ENCODE results near the gene TRIM73.
"Not testable (repeated sequence)": the region's sequence is repeated elsewhere in the genome, so short reads cannot be mapped to it uniquely, and the experiment has no call there.

TRIM73 gene

DNA sequence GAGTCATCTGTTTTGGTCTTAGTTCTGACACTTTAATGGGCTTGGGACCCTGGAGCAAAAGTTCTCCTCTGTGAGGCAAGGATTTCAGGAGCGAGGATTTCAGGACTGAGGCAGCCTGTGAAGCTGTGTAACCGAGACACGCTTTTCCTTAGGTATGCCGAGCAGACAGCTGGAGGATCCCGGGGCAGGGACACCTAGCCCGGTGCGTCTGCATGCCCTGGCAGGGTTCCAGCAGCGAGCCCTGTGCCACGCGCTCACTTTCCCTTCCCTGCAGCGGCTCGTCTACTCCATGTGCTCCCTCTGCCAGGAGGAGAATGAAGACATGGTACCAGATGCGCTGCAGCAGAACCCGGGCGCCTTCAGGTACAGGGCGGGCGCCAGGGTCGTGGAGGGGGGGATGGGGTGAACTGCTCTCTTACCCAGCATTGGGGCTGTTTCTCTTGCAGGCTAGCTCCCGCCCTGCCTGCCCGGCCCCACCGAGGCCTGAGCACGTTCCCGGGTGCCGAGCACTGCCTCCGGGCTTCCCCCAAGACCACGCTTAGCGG, 20.5 kb downstream of the TRIM73 start:
- ATAC-seq, DNase-seq: not testable (repeated sequence)

DNA sequence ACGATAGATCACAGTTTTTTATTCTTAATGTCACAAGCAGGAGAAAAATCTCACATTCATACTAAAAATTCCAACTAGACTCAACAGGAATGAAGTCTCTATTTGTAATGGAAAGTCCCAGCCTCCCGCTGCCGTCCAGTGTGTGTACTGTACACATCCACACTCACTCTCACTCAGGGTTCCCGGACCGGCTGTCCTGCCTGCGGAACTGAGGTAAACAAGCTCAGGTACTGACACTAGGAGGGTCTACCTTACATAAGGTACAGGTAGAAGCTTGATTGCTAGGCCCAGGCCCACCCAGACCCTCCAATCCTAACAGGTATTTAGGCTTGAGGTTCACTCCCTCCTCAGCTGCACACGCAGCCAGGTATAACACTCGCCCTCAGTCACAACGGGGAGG, 21.4 kb downstream of the TRIM73 start:
- not testable (repeated sequence) for DNase-seq, ATAC-seq

DNA sequence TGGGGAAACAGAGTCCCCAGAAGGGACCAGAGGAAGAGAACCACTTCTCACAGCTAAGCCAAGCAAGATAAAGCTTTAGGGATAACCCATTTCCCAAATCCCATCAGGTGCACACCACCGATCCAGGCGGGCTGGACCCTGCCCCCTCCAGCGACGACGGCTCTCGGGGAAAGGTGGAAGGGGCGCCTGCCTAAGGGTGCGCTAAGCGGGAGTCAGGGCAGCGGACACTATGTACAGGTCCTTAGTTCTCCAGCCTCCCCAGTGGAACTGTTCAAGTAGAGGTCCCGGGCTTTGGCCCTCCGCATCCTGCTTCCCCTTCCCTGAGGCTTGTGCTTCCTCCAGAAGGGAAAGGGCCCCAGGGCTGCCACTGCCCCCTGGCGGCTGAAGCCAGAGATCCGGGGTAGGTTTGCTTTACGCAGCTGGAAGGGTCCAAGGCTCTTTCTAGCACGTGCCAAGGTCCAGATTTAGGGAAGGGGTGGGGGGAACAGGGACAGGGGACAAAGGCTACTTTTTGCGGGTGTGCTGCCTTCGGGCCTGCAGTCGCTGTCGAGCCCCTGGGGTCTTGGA, 22.9 kb downstream of the TRIM73 start:
- not testable (repeated sequence) for DNase-seq, ATAC-seq

DNA sequence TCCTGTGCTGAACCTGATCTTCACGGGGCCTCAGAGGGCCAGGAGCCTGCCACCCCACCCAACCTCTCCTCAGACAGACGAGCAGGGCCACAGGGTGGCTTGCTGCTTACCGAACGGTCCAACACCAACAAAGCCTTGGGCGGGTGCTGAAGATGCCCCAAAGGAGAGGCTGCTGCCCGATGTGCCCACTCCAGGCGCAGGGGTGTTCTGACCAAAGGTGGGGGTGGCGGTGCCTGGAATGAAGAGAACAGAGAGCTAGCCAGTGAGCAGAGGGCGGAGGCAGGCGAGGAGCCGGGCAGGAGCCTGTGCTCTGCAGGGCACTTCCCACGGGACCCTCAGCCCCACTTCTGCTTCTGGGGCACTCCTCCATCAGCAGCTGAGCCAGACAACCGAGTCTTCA, 23.8 kb downstream of the TRIM73 start:
- not testable (repeated sequence) for DNase-seq, ATAC-seq

DNA sequence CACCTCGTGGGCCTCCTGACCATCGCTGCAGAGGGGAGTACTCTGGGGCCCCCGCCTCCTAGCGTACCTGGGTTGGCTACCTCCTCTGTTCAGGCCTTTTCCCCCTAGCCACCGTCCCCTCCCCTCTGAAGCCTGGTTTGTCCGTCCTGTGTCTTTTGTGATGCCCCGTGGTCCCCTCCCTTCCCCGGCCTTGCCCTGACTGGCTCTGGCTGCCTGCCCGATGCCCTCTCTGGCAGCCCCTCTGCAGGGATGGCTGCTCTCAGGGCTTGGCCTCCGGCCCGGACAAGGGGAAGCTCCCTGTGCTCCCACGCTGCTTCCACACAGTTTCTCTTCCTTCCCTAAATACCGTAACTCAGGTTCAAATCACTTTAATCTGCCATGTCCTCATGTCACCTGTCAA, 24.3 kb downstream of the TRIM73 start:
- ATAC-seq, DNase-seq: not testable (repeated sequence)

DNA sequence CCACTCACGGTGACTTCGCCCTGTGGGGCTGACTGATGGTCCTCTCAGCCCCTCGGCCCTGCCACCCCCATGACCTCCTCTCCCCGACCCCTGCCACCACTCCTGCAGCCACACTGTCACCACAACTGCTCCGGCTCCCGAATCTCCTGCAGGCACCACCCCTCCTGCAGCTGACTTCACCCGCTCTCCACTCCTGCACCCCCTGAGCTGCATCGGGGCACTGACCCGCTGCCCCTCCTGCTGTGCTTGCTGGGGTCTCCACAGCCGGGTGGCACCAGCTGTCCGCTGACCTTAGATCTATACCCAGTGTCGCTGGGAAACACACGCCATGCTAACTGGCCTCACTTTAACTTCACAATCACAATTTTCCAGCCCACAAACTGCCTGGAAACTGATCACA, 24.7 kb downstream of the TRIM73 start:
- DNase-seq, ATAC-seq: not testable (repeated sequence)

DNA sequence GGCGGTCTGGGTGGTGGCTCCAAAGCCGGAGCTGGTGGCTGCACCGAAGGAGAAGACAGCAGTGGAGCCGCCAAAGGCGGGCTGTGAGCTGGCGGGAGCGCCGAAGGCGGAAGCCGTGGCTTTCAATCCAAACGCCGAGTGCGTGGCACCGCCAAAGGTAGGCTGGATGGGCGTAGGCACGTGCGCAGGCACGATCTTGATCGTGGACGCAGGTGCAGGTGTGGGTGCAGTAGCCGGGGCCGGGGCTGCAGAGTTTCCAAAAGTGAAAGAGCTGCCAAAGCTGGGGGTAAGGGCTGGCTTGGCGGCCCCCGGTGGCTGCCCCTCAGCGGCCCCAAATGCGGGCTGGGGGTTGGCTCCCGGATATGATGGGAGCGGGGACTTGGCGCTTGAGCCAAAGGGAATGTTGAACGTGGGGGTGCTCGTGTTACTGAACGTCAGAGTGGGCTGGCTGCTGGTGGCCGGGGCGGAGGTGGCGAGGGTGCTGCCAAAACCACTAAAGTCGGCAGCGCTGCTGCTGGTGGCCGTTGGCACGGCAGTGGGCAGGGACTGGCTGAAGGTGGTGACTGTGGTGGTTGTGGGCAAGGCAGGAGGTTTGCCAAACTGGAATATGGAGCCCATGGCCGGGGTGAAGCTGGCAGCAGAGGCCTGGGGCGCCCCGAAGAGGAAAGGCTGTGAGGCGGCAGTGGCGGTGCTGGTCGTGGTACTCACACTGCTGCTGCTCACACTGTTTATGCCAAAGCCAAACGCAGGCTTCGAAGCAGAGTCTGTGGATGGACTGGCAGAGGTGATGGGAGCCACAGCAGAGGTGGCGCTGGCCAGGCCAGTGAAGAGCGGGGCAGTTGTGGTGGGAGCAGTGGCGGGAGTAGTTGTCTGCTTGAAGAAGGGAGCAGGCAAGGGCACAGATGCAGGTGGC, 26.6 kb downstream of the TRIM73 start:
- DNase-seq, ATAC-seq: not testable (repeated sequence)

DNA sequence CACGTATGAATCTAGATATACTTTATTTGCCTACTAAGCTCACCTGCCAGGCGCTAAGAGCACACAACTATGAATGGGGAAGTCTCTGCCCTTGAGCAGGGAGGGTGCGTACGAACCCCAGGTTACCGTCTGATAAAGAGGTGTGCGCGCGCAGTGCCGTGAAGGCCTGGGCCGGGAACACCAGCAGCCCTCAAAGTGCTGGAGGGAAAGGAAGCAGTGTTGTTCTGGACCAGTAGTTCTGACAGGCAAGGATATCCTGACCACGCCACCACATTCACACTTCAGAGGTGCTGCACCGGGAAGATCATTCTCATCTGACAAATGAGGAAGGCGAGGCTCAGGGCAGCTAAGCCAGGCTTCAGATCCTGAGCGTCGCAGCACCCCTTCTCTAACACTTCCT, 28.1 kb downstream of the TRIM73 start:
- not testable (repeated sequence) for ATAC-seq, DNase-seq

DNA sequence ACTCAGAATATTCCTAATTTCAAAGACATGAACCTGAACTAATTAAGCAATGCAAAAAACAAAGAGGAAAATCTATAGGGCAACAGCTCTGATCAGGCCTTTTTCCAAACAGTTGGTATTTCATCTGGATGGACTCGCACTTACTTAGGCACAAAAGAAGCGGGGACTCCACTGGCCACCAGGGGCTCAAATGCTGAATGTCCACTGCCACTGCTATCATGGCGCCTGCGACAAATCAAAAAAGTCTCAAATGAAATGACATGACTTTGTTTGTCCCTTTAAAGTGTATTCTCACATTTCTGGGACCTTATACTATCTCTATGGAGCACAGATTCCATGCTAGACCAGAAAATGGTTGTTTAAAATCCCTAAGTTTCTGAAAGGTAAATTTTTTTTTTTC, 43.6 kb downstream of the TRIM73 start:
- not testable (repeated sequence) for DNase-seq, ATAC-seq

DNA sequence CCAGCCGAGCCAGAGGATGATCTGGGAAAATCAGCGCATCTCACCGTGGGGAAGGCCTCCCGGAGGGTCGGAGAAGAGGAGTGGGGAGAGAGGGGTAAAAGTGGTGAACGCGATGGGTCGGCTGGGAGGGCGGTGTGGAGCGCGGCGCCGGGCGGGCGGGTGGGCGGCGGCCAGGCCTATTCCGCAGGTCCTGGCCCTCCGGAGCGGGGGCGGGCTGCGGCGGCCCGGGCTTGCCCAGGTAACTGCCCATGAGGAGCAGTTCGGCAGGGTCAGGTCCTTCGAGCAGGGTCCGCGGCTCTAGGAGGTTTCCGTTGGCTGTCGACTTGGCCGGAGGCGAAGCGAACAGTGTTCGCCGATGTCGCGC, 46.7 kb downstream of the TRIM73 start:
- peak; percentile 40 for ATAC-seq
- DNase-seq, result not testable (repeated sequence)

DNA sequence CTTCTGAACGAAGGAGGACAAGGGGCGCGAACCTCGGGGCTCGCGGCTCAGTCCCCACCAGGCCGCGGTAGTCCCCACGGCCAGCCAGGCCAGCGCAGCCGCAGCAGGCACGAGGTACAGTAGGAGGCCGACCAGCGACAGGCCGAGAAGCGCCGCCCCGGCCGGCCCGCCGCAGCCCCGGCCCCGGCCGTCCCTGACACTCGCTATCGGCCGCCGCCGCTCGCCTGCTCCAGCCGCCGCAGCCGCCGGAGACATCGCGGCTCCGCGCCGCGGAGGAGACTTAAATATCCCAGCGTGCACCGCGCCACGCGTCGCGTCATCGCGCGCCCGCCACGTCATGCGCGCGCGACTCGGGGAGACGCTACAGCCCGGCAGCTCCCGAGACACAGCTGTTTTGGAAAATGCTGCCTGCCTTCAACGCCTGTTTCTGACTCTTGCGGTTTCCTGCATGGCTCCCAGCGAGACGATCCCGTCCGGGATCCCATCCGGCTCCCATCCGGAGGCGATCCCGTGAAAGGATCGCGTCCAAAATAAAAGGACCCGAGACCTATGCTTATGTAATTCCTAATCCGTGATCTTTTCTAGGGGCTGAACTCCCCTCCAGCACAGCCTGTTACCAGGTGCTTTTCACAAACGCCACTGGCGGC, 47.2 kb downstream of the TRIM73 start:
- ATAC-seq (peak; percentile 99), DNase-seq (peak; percentile 19)

DNA sequence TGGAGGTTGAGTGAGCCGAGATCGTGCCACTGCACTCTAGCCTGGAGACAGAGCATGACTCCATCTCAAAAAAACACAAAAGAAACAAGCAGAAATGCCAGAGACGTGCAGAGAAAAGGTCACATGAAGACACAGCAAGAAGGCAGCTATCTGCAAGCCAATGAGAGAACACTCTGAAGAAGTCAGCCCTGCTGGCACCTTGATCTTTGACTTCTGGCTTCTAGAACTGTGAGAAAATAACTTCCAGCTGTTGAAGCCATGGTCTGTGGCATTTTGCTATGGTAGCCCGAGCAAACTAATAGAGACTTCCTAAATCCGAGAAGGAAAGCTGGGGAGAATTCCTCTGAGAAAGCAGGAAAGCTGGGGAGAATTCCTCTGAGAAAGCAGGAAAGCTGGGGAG, 54.5 kb downstream of the TRIM73 start:
- not testable (repeated sequence) for ATAC-seq, DNase-seq

DNA sequence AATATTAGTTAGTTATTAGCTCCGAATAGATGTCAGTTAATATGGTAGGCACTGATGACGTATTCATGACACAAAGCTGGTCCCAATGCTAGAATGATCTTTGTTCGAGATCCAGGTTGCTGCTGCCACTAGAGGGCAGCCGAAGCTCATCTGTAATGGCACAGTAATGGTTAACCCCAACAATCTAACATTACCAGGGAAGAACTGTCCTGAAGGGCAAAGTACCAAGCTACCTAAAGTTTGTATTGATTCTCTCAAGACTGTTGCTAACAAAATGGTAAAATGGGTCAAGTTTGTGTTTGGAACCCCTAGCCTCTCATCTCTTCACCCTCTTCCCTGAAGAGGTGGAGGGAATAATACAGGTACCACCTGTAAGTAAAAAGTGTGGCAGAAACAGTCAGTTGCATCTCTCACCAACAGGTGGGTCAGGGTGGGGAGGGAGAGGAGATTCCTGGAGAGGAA, 57.1 kb downstream of the TRIM73 start:
- ATAC-seq, result peak; percentile 83
- not testable (repeated sequence) for DNase-seq
